SK-N-SH treated with all-trans-retinoic acid at 6 μM for 48 hours (cell line): Measurements from ENCODE around the gene MOB1A.

Source experiments
- CREB5 ChIP-seq: fragments of 250-450 bp; sonication (Bioruptor Pico); IDR thresholded peaks from 2 replicates; pipeline ENCODE4 v1.5.1; 2020; ENCODE audit warnings: low read depth, mild to moderate bottlenecking, moderate library complexity
- CSDC2 ChIP-seq: fragments of 250-450 bp; sonication (Bioruptor Pico); IDR thresholded peaks from 2 replicates; pipeline ENCODE4 v1.5.0; 2020; ENCODE audit warnings: mild to moderate bottlenecking, moderate library complexity
- CSRNP3 ChIP-seq: fragments of 250-450 bp; sonication (Bioruptor Pico); IDR thresholded peaks from 2 replicates; pipeline ENCODE4 v1.5.1; 2021; ENCODE audit warnings: mild to moderate bottlenecking, moderate library complexity
- ESRRG ChIP-seq: fragments of 250-450 bp; sonication (Bioruptor Pico); IDR thresholded peaks from 2 replicates; pipeline ENCODE4 v1.6.1; 2021; ENCODE audit warnings: mild to moderate bottlenecking
- GLIS3 ChIP-seq: fragments of 250-450 bp; sonication (Bioruptor Pico); IDR thresholded peaks from 2 replicates; pipeline ENCODE4 v1.5.0; 2020; ENCODE audit warnings: mild to moderate bottlenecking, moderate library complexity
- PATZ1 ChIP-seq: fragments of 250-450 bp; sonication (Bioruptor Pico); IDR thresholded peaks from 2 replicates; pipeline ENCODE4 v1.8.0; 2020; ENCODE audit warnings: mild to moderate bottlenecking, moderate library complexity, borderline replicate concordance
- PPARA ChIP-seq: fragments of 250-450 bp; sonication (Bioruptor Pico); IDR thresholded peaks from 2 replicates; pipeline ENCODE4 v1.5.0; 2020; ENCODE audit warnings: mild to moderate bottlenecking, borderline replicate concordance
- RARB ChIP-seq: fragments of 250-450 bp; sonication (Bioruptor Pico); IDR thresholded peaks from 2 replicates; pipeline ENCODE4 v1.8.0; 2021; ENCODE audit warnings: mild to moderate bottlenecking, moderate library complexity
- TCF4 ChIP-seq: fragments of 250-450 bp; sonication (Bioruptor Pico); IDR thresholded peaks from 2 replicates; pipeline ENCODE4 v1.8.0; 2021; ENCODE audit warnings: mild to moderate bottlenecking, moderate library complexity, borderline replicate concordance
- ZFP3 ChIP-seq: fragments of 250-450 bp; sonication (Bioruptor Pico); IDR thresholded peaks from 2 replicates; pipeline ENCODE4 v1.5.0; 2020; ENCODE audit warnings: mild to moderate bottlenecking, moderate library complexity
- ZFP30 ChIP-seq: fragments of 450-650 bp; formaldehyde crosslinking; IDR thresholded peaks from 2 replicates; pipeline ENCODE4 v1.5.0; 2022; ENCODE audit warnings: mild to moderate bottlenecking, moderate library complexity
- ZNF565 ChIP-seq: fragments of 450-650 bp; formaldehyde crosslinking; conservative IDR thresholded peaks from 2 replicates; pipeline ENCODE4 v1.5.0; 2020; ENCODE audit warnings: low read depth, mild to moderate bottlenecking, moderate library complexity
- ZNF70 ChIP-seq: fragments of 450-650 bp; formaldehyde crosslinking; IDR thresholded peaks from 2 replicates; pipeline ENCODE4 v1.5.0; 2020; ENCODE audit warnings: mild to moderate bottlenecking, moderate library complexity
- ZNF8 ChIP-seq: fragments of 450-650 bp; formaldehyde crosslinking; IDR thresholded peaks from 2 replicates; pipeline ENCODE4 v1.5.0; 2020; ENCODE audit warnings: mild to moderate bottlenecking, moderate library complexity

- no peak for TF ChIP-seq CSRNP3
- TF ChIP-seq RARB (CRISPR knock-in tag) = no peak
- TF ChIP-seq PATZ1 (CRISPR knock-in tag) = no peak
- TF ChIP-seq CSDC2 (CRISPR knock-in tag) = no peak
- no peak for TF ChIP-seq ESRRG (CRISPR knock-in tag)
- no peak for TF ChIP-seq ZNF565 (CRISPR knock-in tag)
- TF ChIP-seq CREB5 = no peak
- TF ChIP-seq PPARA = no peak
- TF ChIP-seq ZNF70 (CRISPR knock-in tag) = no peak
- no peak for TF ChIP-seq ZFP3
- TF ChIP-seq ZNF8 (CRISPR knock-in tag) = no peak
- TF ChIP-seq TCF4 = no peak
- no peak for TF ChIP-seq ZFP30 (CRISPR knock-in tag)
- no peak for TF ChIP-seq GLIS3 (CRISPR knock-in tag)
These were observed 42.4 kb upstream of the MOB1A start for GRCh38 chr2:74221091-74221490.
